K562 (cell line): ENCODE results near the gene CMPK1. TPM values are rescaled to one million over a fixed set of nuclear protein-coding genes. Genes with fewer than 3 reads are reported as not detected.

ENCODE experiments used
- COPS2 ChIP-seq: fragments of 450-650 bp; conservative IDR thresholded peaks from 2 replicates; pipeline ENCODE4 v1.6.1; 2016; ENCODE audit warnings: mild to moderate bottlenecking, moderate library complexity
- KDM4B ChIP-seq, 2 experiments: fragments of 450-650 bp in 1 of 2; sonication (generic) in 1 of 2; IDR thresholded peaks; 2 replicates each; pipeline ENCODE4 v1.6.1; 2016 to 2017; ENCODE audit warnings: borderline replicate concordance in 2 of 2, antibody characterized with exemption in 1 of 2, low read depth in 1 of 2, mild to moderate bottlenecking in 1 of 2
- KLF13 ChIP-seq: fragments of 450-650 bp; IDR thresholded peaks from 2 replicates; pipeline ENCODE4 v1.6.1; 2016; ENCODE audit warnings: missing genetic modification characterization, low read depth, mild to moderate bottlenecking, missing compliant biosample characterization, moderate library complexity, borderline replicate concordance
- MTA1 ChIP-seq: fragments of 450-650 bp; IDR thresholded peaks from 2 replicates; pipeline ENCODE4 v1.6.1; 2017; ENCODE audit warnings: borderline replicate concordance
- PPARD ChIP-seq: fragments of 250-450 bp; sonication (Bioruptor Pico); IDR thresholded peaks from 2 replicates; pipeline ENCODE4 v1.8.0; 2022; ENCODE audit warnings: inconsistent platforms, mild to moderate bottlenecking, moderate library complexity
- ZC3H8 ChIP-seq: fragments of 450-650 bp; IDR thresholded peaks from 2 replicates; pipeline ENCODE4 v1.6.1; 2017
- ZNF212 ChIP-seq: fragments of 450-650 bp; formaldehyde crosslinking; IDR thresholded peaks from 2 replicates; pipeline ENCODE4 v1.4.0; 2020; ENCODE audit warnings: mild to moderate bottlenecking
- ZNF431 ChIP-seq: sonication (generic); formaldehyde crosslinking; IDR thresholded peaks from 2 replicates; pipeline ENCODE4 v1.8.0; 2022; ENCODE audit warnings: mild to moderate bottlenecking, missing genetic modification reagents
- ZNF583 ChIP-seq: fragments of 250-450 bp; sonication (Bioruptor Pico); IDR thresholded peaks from 2 replicates; pipeline ENCODE4 v1.4.0; 2020
- ZNF699 ChIP-seq: fragments of 250-450 bp; sonication (Bioruptor Pico); IDR thresholded peaks from 2 replicates; pipeline ENCODE4 v1.8.0; 2021; ENCODE audit warnings: mild to moderate bottlenecking, moderate library complexity; ENCODE audit not compliant: insufficient replicate concordance
- polyA plus RNA-seq, 8 experiments: library from polyadenylated mRNA; depleted of rRNA in 4 of 8; stranded (reverse) in 5 of 8; unstranded in 3 of 8; fragments of >200 nt; fragmentation: Nextera tagmentation in 2 of 8; fragmentation: Illumina TruSeq in 1 of 8; extraction: Ambion mirVana in 2 of 8; extraction: Trizol in 1 of 8; gene quantifications; 2 replicates each; pipeline versions ENCODE4 v1.2.1 to v1.2.3, GENCODE V29; 2011 to 2014; ENCODE audit warnings: inconsistent platforms in 1 of 8, missing spikeins in 1 of 8
- total RNA-seq, 7 experiments: library from RNA; depleted of rRNA in 6 of 7; stranded (reverse); fragments of >200 nt in 6 of 7; fragmentation: Illumina TruSeq in 2 of 7; extraction: Trizol in 2 of 7; gene quantifications; 2 replicates each; pipeline versions ENCODE4 v1.2.1 to v1.2.3, GENCODE V29; 2011 to 2021; ENCODE audit warnings: low replicate concordance in 1 of 7
- TF ChIP-seq, protein P1 (sequence below): fragments of 450-650 bp; IDR thresholded peaks from 2 replicates; pipeline ENCODE4 v1.6.1; 2016; ENCODE audit warnings: low read depth
- TF ChIP-seq, protein P2 (sequence below): sonication (generic); formaldehyde crosslinking; IDR thresholded peaks from 2 replicates; pipeline ENCODE4 v1.8.1; 2023; ENCODE audit warnings: mild to moderate bottlenecking, missing genetic modification reagents, moderate library complexity
- TF ChIP-seq, protein P3 (sequence below): fragments of 450-650 bp; IDR thresholded peaks from 2 replicates; pipeline ENCODE4 v1.6.1; 2016; ENCODE audit warnings: borderline replicate concordance

Gene CMPK1
- total and polyA plus RNA-seq, 9 of the 15 experiments (the other 6 are each of a cell fraction or from before 2014, with no cell fraction given): 54.5 to 197 (median 116) TPM

DNA sequence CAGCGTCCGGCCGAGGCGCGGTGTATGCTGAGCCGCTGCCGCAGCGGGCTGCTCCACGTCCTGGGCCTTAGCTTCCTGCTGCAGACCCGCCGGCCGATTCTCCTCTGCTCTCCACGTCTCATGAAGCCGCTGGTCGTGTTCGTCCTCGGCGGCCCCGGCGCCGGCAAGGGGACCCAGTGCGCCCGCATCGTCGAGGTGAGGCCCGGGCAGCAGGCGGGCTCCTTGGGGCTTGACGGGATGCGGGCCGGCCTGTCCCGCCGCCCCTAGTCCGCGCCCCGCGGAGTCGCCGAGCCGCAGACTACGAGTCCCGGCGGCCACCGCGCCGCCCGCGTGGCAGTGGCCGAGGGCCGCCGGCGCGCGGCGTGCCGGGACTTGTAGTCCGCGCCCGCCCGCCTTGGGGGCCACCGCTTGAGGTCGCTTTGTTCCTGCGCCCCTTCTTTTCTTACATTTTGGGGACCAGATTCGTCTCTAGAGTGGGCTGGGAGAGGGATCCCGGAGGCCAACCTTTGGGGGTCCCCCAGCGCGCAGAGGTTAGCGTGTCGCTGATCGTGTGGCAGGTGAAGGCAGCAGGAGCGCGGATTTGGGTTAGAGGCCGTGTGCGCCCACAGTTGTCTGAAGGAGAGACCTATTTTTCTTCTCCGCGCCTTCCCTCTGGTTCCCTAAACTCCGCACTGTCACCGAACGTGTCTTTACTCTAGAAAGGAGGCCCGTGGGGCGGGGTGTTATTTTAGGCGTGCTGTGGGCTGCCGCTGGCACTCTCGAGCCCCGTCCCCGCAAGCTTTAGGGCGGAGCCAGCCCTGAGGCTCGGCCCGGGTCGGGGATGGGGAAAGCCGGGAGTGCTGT is 553 bp downstream of the CMPK1 start (continued):
- TF ChIP-seq, protein P1, sequence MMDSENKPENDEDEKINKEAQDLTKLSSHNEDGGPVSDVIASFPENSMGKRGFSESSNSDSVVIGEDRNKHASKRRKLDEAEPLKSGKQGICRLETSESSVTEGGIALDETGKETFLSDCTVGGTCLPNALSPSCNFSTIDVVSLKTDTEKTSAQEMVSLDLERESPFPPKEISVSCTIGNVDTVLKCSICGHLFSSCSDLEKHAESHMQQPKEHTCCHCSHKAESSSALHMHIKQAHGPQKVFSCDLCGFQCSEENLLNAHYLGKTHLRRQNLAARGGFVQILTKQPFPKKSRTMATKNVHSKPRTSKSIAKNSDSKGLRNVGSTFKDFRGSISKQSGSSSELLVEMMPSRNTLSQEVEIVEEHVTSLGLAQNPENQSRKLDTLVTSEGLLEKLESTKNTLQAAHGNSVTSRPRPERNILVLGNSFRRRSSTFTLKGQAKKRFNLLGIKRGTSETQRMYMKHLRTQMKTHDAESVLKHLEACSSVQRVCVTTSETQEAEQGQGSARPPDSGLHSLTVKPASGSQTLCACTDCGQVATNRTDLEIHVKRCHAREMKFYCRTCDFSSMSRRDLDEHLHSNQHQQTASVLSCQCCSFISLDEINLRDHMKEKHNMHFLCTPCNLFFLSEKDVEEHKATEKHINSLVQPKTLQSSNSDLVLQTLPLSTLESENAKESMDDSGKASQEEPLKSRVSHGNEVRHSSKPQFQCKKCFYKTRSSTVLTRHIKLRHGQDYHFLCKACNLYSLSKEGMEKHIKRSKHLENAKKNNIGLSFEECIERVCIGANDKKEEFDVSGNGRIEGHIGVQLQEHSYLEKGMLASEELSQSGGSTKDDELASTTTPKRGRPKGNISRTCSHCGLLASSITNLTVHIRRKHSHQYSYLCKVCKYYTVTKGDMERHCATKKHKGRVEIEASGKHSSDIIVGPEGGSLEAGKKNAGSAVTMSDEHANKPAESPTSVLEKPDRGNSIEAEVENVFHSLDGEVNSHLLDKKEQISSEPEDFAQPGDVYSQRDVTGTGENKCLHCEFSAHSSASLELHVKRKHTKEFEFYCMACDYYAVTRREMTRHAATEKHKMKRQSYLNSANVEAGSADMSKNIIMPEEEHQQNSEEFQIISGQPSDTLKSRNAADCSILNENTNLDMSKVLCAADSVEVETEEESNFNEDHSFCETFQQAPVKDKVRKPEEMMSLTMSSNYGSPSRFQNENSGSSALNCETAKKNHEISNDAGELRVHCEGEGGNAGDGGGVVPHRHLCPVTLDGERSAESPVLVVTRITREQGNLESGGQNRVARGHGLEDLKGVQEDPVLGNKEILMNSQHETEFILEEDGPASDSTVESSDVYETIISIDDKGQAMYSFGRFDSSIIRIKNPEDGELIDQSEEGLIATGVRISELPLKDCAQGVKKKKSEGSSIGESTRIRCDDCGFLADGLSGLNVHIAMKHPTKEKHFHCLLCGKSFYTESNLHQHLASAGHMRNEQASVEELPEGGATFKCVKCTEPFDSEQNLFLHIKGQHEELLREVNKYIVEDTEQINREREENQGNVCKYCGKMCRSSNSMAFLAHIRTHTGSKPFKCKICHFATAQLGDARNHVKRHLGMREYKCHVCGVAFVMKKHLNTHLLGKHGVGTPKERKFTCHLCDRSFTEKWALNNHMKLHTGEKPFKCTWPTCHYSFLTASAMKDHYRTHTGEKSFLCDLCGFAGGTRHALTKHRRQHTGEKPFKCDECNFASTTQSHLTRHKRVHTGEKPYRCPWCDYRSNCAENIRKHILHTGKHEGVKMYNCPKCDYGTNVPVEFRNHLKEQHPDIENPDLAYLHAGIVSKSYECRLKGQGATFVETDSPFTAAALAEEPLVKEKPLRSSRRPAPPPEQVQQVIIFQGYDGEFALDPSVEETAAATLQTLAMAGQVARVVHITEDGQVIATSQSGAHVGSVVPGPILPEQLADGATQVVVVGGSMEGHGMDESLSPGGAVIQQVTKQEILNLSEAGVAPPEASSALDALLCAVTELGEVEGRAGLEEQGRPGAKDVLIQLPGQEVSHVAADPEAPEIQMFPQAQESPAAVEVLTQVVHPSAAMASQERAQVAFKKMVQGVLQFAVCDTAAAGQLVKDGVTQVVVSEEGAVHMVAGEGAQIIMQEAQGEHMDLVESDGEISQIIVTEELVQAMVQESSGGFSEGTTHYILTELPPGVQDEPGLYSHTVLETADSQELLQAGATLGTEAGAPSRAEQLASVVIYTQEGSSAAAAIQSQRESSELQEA: no peak
- TF ChIP-seq, protein P2, sequence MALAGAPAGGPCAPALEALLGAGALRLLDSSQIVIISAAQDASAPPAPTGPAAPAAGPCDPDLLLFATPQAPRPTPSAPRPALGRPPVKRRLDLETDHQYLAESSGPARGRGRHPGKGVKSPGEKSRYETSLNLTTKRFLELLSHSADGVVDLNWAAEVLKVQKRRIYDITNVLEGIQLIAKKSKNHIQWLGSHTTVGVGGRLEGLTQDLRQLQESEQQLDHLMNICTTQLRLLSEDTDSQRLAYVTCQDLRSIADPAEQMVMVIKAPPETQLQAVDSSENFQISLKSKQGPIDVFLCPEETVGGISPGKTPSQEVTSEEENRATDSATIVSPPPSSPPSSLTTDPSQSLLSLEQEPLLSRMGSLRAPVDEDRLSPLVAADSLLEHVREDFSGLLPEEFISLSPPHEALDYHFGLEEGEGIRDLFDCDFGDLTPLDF (CRISPR knock-in tag): peak; percentile 62; the same call in 1 of the 2 replicates
- TF ChIP-seq ZNF583 (CRISPR knock-in tag) (no peak), MTA1 (peak; percentile 77; the same call in 1 of the 2 replicates), KLF13 (tag) (no peak), COPS2 (no peak), KDM4B (IDR thresholded peaks at IDR 0.05; ENCODE audit: borderline replicate concordance in 2 of 2, low read depth in 1 of 2) (peak in 1 of 2 experiments; percentile 43; a peak in 1 of 4 replicates), PPARD (CRISPR knock-in tag) (no peak), ZNF431 (CRISPR knock-in tag) (peak; percentile 70), ZNF212 (CRISPR knock-in tag) (no peak), ZNF699 (no peak), ZC3H8 (no peak)
- TF ChIP-seq, protein P3, sequence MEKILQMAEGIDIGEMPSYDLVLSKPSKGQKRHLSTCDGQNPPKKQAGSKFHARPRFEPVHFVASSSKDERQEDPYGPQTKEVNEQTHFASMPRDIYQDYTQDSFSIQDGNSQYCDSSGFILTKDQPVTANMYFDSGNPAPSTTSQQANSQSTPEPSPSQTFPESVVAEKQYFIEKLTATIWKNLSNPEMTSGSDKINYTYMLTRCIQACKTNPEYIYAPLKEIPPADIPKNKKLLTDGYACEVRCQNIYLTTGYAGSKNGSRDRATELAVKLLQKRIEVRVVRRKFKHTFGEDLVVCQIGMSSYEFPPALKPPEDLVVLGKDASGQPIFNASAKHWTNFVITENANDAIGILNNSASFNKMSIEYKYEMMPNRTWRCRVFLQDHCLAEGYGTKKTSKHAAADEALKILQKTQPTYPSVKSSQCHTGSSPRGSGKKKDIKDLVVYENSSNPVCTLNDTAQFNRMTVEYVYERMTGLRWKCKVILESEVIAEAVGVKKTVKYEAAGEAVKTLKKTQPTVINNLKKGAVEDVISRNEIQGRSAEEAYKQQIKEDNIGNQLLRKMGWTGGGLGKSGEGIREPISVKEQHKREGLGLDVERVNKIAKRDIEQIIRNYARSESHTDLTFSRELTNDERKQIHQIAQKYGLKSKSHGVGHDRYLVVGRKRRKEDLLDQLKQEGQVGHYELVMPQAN: no peak; the same call in 1 of the 2 replicates
